ENCODE data around the gene STUM.
A peak's percentile ranks its signal among the peaks of the same experiment; 100 is the strongest.

STUM gene

GRCh38 chr1:226532553-226532952 lies 16.0 kb upstream of the STUM start:
- intact Hi-C loops (cut with DNase I) = no loop called here

GRCh38 chr1:226533220-226533619 lies 15.3 kb upstream of the STUM start:
- DNase-seq = no peak
- intact Hi-C loops (cut with DNase I) = no loop called here

More at GRCh38 chr1:226532553-226532952, 16.0 kb upstream of the STUM start:
- DNase-seq = no peak

GRCh38 chr1:226534098-226534497 lies 14.5 kb upstream of the STUM start:
- intact Hi-C loops (cut with DNase I) = no loop called here
- peak in 1 of 10 donors; percentile 15 for DNase-seq

- intact Hi-C loops (cut with DNase I) = no loop called here
- DNase-seq = peak in 1 of 10 donors; percentile 31
Observed at GRCh38 chr1:226534645-226535044, 13.9 kb upstream of the STUM start.

GRCh38 chr1:226535666-226536065 lies 12.9 kb upstream of the STUM start:
- intact Hi-C loops (cut with DNase I) = no loop called here
- DNase-seq = peak in 1 of 10 donors; percentile 67

- intact Hi-C loops (cut with DNase I) = no loop called here
- no peak for DNase-seq
Observed at GRCh38 chr1:226541231-226541630, 7.3 kb upstream of the STUM start.

GRCh38 chr1:226541631-226542622 lies 6.6 kb upstream of the STUM start:
- DNase-seq = peak in 2 of 10 donors; percentile 21 to 68
- intact Hi-C loops (cut with DNase I) = no loop called here

GRCh38 chr1:226542623-226543103 lies 5.9 kb upstream of the STUM start:
- intact Hi-C loops (cut with DNase I) = no loop called here
- peak in 1 of 10 donors; percentile 24 for DNase-seq

GRCh38 chr1:226545836-226546596 lies 2.5 kb upstream of the STUM start:
- intact Hi-C loops (cut with DNase I) = loop anchor here (5.0 kb wide), 3 partner anchors 61 to 281 kb away; no protein-coding TSS in a partner anchor

GRCh38 chr1:226546926-226547325 lies 1.6 kb upstream of the STUM start:
- peak in 1 of 10 donors; percentile 78 for DNase-seq
- intact Hi-C loops (cut with DNase I) = loop anchor here (5.0 kb wide), 3 partner anchors 60 to 280 kb away; no protein-coding TSS in a partner anchor

More at GRCh38 chr1:226545836-226546596, 2.5 kb upstream of the STUM start:
- no peak for DNase-seq

- peak; percentile 56 to 95 (median 78) for DNase-seq
- intact Hi-C loops (cut with DNase I) = loop anchor here (5.0 kb wide), 3 partner anchors 60 to 280 kb away; no protein-coding TSS in a partner anchor
Observed at GRCh38 chr1:226547754-226548191, 791 bp upstream of the STUM start.

- intact Hi-C loops (cut with DNase I) = loop anchor here (5.0 kb wide), 3 partner anchors 58 to 278 kb away; no protein-coding TSS in a partner anchor
- peak in 1 of 10 donors; percentile 74 for DNase-seq
Observed at GRCh38 chr1:226549094-226549936, 751 bp downstream of the STUM start.

GRCh38 chr1:226549937-226550671 lies 1.5 kb downstream of the STUM start:
- intact Hi-C loops (cut with DNase I) = loop anchor here (5.0 kb wide), 3 partner anchors 57 to 277 kb away; no protein-coding TSS in a partner anchor
- peak in 7 of 10 donors; percentile 32 to 92 (median 59) for DNase-seq

- intact Hi-C loops (cut with DNase I) = no loop called here
- DNase-seq = no peak
Observed at GRCh38 chr1:226550672-226551041, 2.1 kb downstream of the STUM start.

- peak in 1 of 10 donors; percentile 80 for DNase-seq
- intact Hi-C loops (cut with DNase I) = no loop called here
Observed at GRCh38 chr1:226551299-226551698, 2.7 kb downstream of the STUM start.

- intact Hi-C loops (cut with DNase I) = no loop called here
- no peak for DNase-seq
Observed at GRCh38 chr1:226552061-226552460, 3.5 kb downstream of the STUM start.

GRCh38 chr1:226553266-226553923 lies 4.8 kb downstream of the STUM start:
- DNase-seq = no peak
- intact Hi-C loops (cut with DNase I) = no loop called here

GRCh38 chr1:226553924-226554282 lies 5.3 kb downstream of the STUM start:
- DNase-seq = no peak
- intact Hi-C loops (cut with DNase I) = no loop called here

All from posterior cingulate gyrus (tissue), 11 donors.